Esophagus muscularis mucosa (tissue), 4 donors: Measurements from ENCODE around the gene THOC2.

Experiments
- CTCF ChIP-seq, 3 experiments: fragments of 200-600 bp in 2 of 3; fragments of 450-650 bp in 1 of 3; sonication (generic) in 2 of 3; IDR thresholded peaks; one replicate each; pipeline ENCODE4 v1.5.1; 2017 to 2019; ENCODE audit warnings: antibody characterized with exemption in 3 of 3, mild to moderate bottlenecking in 2 of 3, moderate library complexity in 1 of 3
- EP300 ChIP-seq: sonication (generic); formaldehyde crosslinking; IDR thresholded peaks from one replicate; pipeline ENCODE4 v1.6.1; 2017; ENCODE audit warnings: antibody characterized with exemption
- POLR2A ChIP-seq: fragments of 450-650 bp; IDR thresholded peaks from one replicate; pipeline ENCODE4 v1.6.1; 2017; ENCODE audit warnings: antibody characterized with exemption, moderate library complexity, mild to moderate bottlenecking, low read depth
- POLR2AphosphoS5 ChIP-seq, 2 donors: sonication (generic); formaldehyde crosslinking; IDR thresholded peaks; one replicate each; pipeline ENCODE4 v1.6.1; 2017; ENCODE audit warnings: antibody characterized with exemption in 2 of 2

GRCh38 chrX:123550829-123551228, 182.0 kb downstream of the THOC2 start:
- TF ChIP-seq POLR2A: no peak
- no peak for TF ChIP-seq CTCF (IDR thresholded peaks at IDR 0.05)
- TF ChIP-seq POLR2AphosphoS5 (IDR thresholded peaks at IDR 0.05): no peak
- no peak for TF ChIP-seq EP300
